GM19035 (cell line): Measurements from ENCODE around the gene CDK1.

Experiments used
- ATAC-seq: cut with Tn5 transposase; IDR thresholded peaks from one replicate; pipeline ENCODE4 v1.9.1; 2021; ENCODE audit not compliant: unreplicated experiment

CDK1 gene

GRCh38 chr10:60777696-60778213 is 523 bp upstream of the CDK1 start:
- peak; percentile 13 for ATAC-seq

- peak; percentile 21 for ATAC-seq
Observed at GRCh38 chr10:60778971-60779796, 906 bp downstream of the CDK1 start.

GRCh38 chr10:60781661-60782060 is 3.4 kb downstream of the CDK1 start:
- ATAC-seq = no peak

GRCh38 chr10:60784641-60785040 is 6.4 kb downstream of the CDK1 start:
- ATAC-seq = no peak

GRCh38 chr10:60788544-60788943 is 10.3 kb downstream of the CDK1 start:
- no peak for ATAC-seq

GRCh38 chr10:60789340-60789739 is 11.1 kb downstream of the CDK1 start:
- ATAC-seq = no peak

- ATAC-seq = no peak
Observed at GRCh38 chr10:60794953-60795352, 16.7 kb downstream of the CDK1 start.

GRCh38 chr10:60795465-60796202 is 17.4 kb downstream of the CDK1 start:
- ATAC-seq = no peak

- ATAC-seq = no peak
Observed at GRCh38 chr10:60796481-60796880, 18.2 kb downstream of the CDK1 start.

GRCh38 chr10:60797200-60797599 is 18.9 kb downstream of the CDK1 start:
- ATAC-seq = no peak

GRCh38 chr10:60798031-60798430 is 19.8 kb downstream of the CDK1 start:
- ATAC-seq = no peak

GRCh38 chr10:60798870-60799269 is 20.6 kb downstream of the CDK1 start:
- ATAC-seq = no peak

GRCh38 chr10:60799971-60800650 is 21.8 kb downstream of the CDK1 start:
- ATAC-seq = no peak

GRCh38 chr10:60800918-60801317 is 22.6 kb downstream of the CDK1 start:
- no peak for ATAC-seq

- no peak for ATAC-seq
Observed at GRCh38 chr10:60801522-60801921, 23.2 kb downstream of the CDK1 start.

GRCh38 chr10:60803433-60803832 is 25.2 kb downstream of the CDK1 start:
- no peak for ATAC-seq

GRCh38 chr10:60803865-60804264 is 25.6 kb downstream of the CDK1 start:
- no peak for ATAC-seq

- no peak for ATAC-seq
Observed at GRCh38 chr10:60806921-60807320, 28.6 kb downstream of the CDK1 start.

GRCh38 chr10:60807499-60807898 is 29.2 kb downstream of the CDK1 start:
- ATAC-seq = no peak

GRCh38 chr10:60808036-60808435 is 29.8 kb downstream of the CDK1 start:
- ATAC-seq = no peak

GRCh38 chr10:60809157-60809556 is 30.9 kb downstream of the CDK1 start:
- no peak for ATAC-seq
